Dedifferentiated amniotic fluid mesenchymal stem cell (primary cell): ENCODE measurements around the gene BRSK2.

Experiments
- DNase-seq: peaks from one replicate; pipeline ENCODE4 v3.0.0-alpha.2; 2016; ENCODE audit errors: extremely low spot score

BRSK2 gene

DNA sequence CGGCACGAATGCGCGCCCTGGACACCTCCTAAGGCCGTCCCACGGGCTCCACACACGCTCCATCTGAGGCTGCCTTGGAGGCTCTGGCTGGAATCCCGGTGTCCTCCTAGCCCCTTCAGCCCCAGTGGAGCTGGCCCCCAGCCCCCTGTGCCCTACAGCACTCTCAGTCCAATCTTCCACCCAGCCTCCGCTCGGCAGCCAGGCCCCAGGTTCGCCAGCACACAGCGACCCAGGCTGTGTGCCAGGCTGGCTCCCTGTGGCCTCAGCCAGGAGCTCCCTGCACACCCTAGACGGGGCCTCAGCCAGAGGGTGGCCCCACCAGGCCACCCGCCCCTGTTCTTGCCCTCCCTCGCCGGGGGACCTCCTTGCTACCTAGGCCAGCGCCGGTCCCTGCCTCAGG is 78.3 kb downstream of the BRSK2 start:
- no peak for DNase-seq

DNA sequence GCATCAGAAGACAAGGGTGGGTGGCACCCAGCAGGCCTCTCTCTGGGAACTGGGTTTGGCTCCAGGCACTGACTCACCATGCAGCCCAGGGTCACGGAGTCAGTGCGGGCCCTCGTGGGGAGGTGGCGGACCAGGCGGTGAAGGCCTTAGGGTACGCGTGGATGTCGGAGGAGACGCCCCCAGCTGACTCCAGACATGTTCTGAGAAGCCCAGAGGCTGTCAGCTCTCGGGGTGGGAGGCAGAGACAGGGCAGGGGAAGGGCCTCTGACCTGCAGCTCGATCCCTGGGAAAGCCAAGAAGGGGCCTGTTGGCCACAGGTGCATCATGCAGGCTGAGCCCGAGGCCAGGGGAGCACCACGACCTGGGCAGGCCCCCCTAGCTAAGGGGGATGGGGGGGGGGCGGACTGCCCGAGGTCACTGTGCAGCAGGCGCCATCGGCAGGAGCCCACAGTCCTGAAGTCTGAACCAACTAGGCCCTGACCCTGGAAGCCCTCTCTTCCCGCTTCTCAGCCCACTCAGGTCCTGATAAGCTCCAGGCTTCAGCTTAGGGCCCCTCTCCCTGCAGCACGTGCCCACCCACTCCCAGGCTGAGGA is 78.8 kb downstream of the BRSK2 start:
- DNase-seq: no peak

DNA sequence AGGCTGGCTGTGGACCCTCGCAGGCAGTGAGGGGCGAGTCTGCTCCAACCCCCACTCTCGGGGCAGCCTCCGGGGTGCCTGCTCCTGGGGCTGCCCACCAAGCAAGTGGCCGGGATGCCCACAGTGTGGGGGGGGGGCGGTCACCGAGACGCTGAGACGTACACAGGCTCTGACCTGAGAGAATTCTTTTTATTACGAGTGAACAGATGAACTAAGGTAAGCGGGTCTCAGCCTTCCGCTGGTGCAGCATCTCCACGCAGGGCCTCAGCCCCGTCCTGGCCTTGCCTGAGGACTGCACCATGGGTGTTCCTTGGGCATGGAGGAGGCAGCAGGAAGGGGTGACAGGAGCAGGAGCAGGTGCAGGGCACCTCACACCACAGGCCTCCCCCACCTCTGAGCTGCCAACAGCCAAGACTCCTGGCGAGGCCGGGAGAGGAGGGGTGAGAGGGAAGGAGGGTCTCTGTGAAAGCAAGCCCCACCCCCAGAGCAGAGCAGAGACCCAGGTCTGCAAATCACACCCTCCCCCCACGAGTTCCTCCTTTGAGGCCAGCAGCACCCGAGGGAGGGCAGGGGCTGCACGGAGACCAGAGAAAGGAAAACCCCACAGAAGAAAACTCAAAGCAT is 79.7 kb downstream of the BRSK2 start:
- DNase-seq: no peak

DNA sequence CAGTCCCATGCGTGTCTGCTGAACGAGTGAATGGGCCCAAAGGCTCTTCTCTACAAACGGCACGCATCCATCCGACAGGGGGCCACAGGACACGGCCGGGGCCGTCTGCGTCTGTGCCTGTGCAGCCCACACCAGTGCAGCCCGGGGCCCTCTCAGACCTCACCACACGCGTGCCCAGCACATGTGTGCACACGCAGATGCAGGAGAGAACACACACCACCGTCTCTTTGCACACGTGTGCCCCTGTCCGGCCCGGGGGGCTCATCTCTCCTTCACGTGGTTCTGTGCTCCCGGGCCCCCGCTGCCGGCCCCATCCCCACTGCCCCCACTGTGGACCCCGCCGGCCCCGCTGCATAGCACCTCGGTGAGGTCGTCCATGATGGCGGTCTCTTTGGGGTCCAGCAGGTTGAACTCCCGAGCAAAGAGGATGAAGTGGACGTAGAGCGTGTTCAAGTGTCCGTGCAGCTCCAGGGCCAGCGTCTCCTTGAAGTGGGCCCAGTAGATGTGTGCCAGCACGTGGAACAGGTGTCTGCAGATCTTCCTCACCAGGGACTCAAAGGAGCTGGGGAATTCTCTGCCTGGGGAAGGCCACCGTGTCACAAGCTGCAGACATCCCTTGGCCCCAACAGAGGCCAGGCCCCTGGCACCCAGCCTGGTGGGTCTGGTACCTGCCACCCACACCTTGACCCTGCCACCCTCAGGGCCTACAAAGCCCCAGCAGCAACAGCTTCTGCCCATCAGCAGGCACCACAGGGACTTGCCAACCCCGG is 80.4 kb downstream of the BRSK2 start:
- DNase-seq: no peak

DNA sequence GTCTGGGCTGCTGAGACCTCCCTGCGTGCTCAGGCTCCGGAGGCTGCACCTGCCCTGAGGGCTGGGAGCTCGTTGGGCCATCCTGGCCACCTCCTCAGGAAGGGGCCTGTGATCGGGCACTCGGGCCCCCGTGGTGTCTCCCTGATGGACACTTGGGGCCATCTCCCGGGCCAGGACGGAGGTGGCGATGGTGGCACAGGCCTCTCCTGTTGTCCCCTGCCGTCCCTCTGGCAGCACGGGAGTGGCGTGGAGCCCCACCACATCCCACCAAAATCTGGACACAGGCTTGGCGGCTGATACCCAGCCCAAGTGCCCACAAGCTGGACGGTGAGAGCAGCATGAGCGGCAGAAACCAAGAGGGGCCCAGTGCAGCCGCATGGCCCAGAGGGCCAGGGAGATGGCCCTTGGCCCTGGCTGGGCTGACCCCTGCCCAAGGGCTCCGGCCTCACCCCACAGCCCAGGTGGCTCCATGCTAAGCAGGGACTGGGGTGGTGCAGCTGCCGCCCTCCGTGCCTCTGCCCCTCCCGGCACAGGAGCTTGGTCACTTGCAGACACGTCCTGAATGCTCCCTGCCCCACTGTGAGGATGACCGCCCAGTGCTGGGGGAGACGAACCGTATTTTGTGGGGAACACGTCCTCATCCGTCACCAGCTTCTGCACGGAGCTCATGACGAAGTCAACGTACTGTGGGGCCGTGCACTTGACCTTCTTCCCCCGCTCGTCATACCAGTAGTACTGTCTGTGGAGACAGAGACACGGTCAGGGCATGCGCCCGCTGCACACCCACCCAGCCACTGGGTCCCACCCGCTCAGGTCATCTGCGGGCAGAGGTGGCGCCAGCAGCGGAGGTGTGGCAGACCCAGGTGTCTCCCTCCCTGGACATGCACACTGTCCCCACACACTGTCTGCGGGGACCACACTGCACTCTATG is 81.2 kb downstream of the BRSK2 start:
- no peak for DNase-seq

DNA sequence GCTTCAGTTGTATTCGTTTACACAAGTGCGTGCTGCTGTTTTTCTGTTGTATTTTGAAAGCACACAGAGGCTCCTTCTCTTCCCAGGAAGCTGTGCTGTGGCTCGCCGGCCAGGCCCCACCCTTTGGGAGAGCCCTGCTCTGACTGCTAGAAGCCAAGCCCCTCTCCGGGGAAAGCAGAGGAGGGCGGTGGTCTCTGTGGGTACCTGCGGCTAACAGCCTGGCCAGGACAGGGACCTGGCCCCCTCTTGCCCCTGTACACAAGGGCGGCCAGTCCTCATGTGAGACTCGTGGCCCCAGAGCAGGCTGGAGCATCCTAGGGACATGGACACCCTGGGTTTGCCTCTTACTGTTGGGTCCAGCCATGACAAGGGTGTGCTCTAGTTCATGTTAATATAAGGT is 82.0 kb downstream of the BRSK2 start:
- DNase-seq: no peak

DNA sequence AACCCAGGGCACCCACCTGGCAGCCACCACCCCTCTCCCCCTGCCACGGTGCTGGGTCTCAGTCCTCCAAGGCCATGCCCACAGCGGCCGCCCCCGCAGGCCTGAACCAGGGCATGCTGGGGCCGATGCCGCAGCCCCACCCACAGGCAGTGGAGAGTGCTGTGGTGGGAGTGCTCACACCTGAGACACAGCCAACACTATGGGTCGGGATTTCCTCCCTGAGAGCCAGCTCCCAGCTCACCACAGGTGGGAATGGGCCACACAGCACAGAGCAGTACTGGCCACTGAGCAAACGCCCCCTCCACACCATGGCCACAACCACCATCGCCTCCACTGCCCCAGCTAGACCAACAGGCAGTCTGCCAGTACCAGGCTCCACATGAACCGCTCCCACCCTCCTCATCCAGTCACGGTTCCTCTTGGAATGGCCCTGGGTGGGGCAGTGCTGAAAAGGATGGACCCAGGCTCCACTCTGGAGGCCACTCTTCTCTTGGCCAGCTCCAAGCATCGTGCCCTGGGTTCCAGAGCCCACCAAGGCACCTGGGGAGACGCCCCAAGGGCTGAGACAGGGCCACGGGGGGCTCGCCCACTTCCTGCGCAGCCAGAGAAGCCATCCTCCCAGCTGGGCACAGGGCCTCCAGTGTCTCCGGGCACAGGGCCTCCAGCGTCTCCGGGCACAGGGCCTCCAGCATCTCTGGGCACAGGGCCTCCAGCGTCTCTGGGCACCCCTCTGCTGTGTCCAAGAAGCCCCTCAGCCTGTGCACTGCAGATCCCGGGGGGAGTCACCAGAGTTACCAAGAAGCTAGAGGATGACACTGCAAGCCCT is 82.7 kb downstream of the BRSK2 start:
- no peak for DNase-seq

DNA sequence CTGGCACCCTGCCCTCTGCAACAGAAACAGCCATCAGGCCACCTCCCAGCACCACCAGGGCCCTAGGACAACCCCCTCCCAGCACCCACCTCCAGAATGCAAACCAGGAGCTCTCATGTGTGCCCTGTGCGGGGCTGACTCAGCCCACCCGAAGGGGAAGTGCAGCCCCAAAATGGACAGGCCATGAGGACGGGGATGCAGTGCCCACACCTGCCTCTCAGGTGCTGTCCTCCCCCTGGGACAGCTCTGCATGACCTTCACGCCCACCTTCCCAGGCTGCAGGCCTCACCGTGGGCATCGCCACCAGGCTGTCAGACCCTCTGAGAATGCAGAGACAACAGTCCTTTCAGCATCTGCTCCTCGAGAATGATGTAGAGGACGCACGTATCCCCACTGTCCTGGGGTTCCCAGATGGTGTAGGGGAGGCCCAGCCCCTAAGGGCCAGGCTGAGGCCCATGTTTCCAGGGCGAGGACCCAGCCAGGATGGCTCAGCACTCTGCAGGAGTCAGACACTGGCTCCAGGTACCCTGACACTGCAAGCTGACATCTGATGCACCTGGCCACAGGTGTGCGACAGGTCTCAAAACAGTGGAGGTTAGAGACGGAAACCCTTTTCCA is 83.4 kb downstream of the BRSK2 start:
- DNase-seq: no peak

DNA sequence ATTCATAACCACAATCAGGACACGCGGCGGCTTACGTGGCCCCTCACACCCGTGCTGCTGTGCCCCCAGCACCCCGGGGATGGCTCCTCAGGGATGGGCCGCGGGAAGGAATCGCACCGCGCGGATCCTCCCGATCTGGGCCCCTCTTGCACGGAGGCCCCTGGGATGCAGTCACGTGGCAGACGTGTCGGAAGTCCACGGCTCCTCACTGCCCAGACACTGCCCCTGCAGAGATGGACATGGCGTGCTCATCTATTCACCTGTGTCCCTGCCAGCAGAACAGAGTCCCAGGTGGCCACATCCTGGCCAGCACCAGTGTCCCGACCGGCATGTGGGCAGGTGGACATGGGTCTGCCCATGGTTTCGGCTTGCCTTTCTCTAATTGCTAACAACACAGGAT is 84.1 kb downstream of the BRSK2 start:
- no peak for DNase-seq

DNA sequence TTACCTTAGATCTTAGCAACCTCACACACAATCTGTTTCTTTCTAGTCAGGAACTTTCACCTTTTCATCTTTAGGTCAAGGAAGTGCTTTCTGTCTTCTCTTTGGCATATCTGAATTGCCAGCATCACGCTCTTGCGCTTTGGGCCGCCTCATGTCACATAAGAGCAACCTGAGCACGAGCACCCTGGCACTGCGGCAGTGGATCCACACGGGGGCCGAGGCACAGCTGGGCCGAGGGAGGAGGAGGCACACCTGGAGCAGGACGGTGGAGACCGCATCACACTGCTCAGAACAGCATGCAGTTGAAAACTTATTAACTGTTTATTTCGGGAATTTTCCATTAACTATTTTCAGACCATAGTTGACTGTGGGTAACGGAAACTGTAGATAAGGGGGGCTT is 86.1 kb downstream of the BRSK2 start:
- DNase-seq: no peak

DNA sequence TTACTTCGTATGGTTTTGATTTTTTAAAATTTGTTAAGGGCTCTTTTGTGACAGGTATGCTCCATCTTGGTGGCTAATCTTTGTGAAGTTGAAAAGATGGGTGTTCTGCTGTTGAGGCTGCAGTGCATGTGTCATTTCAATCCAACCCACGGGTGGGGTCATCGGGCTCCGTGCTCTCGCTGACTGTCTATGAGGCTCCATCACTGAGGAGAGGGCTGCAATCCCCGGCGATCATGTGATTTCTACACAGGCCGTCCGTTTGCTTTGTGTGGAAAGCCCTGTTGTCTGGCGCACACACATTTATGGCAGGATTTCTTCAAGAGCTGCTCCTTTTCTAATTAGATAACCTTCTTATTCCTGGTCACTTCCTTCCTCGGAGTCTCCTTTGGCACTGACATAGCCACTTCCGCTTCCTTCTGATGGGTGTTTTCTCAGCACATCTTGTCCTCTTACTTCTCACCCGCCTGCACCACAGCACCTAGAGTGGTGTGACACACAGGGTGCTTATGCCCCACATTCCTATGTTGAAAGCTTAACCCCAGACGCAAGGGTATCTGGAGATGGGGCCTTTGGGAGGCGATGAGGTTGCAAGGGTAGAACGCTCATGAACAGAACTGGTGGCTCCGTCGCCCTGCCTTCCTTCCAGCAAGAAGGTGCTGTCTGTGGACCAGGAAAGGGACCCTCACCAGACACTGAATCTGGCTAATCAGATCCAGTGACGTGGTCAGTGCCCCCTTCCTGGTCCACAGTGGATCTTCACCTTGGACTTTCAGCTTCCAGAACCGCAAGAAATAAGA is 87.4 kb downstream of the BRSK2 start:
- DNase-seq: no peak

DNA sequence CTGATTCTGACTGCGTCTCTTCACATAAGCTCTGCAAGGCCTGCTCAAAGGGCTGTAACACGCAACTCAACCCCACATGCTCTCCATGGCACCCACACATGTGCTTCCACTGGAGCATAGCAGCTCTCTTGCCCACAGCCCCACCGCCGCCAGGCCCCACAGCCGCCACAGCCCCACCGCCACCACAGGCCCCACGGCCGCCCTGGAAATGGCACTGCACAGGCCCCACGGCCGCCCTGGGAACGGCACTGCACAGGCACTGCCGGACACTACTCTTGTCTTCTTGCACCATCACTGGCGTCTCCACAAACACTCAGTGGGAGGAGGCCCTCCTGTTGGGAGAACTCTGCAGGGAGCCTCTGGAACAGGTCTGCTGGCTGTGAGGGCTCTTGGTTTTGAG is 88.3 kb downstream of the BRSK2 start:
- no peak for DNase-seq

DNA sequence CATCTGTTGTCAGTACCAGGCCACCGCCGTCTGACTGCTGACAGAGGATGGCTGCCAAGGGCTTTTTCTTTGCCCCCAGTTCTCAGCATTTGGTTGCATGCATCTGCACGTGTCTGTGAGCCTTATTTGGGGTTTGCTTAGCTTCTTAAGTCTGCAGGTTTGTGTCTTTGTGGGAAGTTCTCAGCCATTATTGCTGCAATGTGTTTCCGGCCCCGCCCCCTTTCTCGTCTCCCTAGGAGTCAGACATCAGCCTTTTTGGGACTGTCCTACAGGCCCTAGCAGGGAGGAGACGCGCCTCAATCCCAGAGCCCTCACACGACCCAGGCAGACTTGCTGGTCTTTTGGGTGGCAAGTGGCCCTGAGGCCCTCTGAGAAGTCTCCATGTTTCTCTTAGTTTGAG is 88.8 kb downstream of the BRSK2 start:
- no peak for DNase-seq

DNA sequence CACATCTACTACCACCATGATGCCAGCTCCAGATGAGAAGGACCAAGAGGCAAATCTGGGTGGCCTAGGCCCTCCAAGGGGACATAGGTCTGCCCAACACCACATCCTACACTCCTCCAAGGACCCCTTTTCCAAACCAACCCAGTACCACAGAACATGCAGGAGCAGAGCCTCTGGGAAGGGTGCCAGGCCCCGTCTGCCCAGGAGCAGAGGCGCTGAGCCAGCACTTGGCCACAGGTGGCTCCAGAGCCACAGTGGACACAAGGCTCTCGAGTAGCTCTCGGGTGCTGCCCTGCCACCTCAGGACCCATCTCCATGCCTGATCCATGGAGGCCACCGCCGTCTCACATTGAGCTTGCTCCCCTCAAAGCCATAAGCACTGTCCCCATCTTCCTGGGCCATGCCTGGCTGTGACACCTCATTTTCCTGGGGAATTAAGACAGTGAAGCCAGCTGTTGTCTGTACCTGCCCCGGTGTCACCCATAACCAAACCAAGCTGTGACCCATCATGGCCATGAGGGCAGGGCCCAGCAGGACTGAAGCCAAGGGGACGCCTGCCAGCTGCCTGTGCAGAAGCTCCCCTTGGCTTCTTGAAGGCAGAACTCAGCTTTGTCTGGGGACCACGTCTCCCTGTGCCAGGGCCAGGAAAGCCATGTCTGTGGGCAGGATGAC is 89.4 kb downstream of the BRSK2 start:
- DNase-seq: no peak

DNA sequence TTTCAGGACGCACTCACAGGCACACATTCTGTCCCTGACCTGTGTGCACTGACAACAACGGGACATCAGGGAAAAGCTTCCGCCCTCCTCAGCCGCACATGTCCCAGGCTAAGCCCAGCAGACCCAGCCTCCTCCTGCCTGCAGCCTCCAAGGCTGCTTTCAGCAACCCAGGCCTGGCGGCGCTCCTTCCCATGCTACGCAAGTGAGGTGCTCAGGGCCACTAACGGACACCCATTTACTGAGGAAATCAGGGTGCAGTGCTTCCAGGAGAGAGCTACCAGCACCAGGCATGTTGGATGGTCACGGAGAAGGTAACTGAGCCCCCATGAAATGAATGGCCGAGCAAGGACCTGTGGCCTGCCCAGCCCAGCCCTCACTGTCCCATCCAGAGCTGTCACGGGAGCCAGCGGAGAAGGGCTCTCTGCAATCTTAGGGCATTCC is 90.0 kb downstream of the BRSK2 start:
- DNase-seq: no peak

DNA sequence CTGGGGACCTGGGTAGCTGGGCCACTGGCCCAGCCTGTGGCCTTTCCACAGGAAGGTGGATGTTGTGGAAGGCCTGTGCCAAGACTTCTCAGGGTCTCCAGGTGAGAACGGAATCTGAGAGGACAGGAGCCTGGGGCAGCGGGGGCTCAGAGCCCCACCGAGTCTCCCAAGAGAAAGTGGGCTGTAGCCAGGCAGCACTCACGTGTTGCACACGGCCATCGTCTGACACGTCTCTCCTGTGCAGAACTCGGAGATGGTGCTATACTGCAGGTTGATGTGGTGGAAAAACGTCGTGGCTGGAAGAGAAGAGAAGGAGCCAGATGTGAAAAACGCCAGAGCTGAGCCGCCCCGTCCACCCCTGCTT is 90.4 kb downstream of the BRSK2 start:
- DNase-seq: no peak

DNA sequence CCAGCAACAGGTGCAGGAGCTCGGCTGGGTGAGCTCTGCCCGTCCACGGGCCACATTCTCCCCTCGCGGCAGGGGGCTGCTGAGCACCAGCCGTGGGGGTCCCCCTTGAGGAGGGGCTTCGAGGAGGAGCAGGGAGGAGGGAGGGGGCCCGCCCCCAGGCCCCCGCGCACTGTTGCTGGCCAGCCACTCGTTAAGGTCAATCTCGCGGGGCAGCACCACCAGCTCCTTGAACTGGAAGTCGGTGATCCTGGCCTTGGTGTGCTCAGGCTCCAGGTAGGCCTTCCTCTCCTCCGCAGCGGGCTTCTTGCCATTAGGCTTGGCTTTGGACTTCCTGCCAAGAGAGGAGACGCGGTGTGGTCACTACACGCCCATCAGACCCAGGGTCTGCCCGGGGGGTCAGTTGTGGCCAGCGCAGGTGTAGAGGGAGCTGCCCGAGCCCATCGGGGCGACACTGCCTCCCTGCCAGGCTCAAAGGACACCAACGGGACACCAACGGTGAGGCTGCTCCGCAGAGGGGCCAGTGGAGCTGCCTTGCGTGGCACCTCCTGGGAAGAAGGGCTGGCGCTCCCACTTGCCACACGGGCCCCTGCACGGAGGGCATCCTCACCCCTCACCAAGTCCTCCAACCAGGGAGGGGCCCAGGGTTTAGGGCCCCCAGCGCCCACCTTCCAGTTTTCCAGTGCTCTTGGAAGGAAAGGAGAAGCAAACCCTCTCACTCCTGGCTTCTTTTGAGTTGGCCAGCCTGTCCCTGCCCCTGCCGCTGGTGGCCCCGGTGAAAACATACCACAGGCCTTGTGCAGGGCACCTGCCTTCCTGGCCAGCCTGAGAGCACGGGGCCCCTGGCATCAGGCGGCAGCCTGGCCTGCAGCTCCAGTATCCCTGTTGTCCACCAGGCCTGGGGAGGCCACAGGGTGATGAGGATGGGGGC is 91.1 kb downstream of the BRSK2 start:
- DNase-seq: no peak

DNA sequence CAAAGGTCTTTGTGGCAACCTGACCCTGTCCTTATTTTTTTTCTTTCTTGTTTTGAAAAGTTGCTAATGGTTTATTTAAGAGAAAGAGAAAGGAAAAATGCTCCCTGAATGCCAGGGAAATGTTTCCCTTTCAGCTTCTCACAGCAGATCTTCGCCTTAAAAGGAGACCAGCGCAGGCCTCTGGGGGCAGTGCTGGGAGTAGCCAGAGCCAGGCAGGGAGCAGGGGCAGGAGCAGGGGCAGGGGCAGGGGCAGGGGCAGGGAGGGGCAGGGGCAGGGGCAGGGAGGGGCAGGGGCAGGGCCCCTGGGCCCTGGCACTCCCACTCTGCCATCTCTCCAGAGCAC is 91.7 kb downstream of the BRSK2 start:
- no peak for DNase-seq
